K562 treated with DMSO at 1 percent for 48 hours (cell line): ENCODE results near the gene MID1. TPM values are rescaled to one million over a fixed set of nuclear protein-coding genes. Genes with fewer than 3 reads are reported as not detected.

Source experiments
- total RNA-seq: library from RNA; unstranded; fragments of 300-600 nt; gene quantifications from 2 replicates; pipeline ENCODE4 v1.2.3, GENCODE V29; 2022; ENCODE audit warnings: low replicate concordance; ENCODE audit errors: extremely low read depth

MID1 gene
- not detected in 2 replicates for total RNA-seq

GRCh38 chrX:10620121-10620699, at the start of gene MID1:
TSS of gene MID1 (minus strand) at chrX:10620585. CDS start at chrX:10567547, 53,038 bp downstream.

